ENCODE results near the gene NPTXR.

The NPTXR gene

DNA sequence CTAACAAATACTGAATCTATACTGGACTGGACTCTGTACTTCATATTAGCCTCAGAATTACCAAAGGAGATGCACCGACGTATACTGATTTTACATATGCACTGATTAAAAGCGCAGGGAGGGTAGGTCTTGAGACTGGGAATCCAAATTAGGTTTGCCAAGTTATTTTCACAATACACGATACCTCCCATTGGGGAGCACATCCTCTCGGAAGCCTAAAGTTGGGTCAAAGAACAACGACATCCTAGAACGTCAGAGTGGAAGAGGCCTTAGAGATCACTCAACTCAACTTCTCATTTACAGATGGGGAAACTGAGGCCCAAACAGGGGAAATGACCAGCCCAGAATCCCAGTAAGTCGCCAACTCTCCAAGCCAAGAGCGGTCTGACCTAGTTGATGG is 50.5 kb downstream of the NPTXR start:
- no peak for DNase-seq

DNA sequence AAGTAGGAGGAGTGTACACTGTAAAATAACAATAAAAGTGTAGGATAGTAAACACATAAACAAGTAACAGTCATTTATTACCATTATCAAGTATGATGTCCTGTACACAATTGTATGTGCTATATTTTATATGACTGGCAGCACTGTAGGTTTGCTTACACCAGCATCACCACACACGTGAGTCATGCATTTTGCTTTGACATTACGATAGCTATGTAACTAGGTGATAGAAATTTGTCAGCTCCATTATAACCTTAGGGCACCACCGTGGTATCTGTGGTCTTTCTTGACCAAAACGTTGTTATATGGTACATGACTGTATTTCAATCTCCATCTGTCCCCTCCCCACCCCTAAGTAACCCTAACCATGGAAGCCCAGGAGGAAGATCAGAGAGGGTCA is 51.0 kb downstream of the NPTXR start:
- no peak for DNase-seq

DNA sequence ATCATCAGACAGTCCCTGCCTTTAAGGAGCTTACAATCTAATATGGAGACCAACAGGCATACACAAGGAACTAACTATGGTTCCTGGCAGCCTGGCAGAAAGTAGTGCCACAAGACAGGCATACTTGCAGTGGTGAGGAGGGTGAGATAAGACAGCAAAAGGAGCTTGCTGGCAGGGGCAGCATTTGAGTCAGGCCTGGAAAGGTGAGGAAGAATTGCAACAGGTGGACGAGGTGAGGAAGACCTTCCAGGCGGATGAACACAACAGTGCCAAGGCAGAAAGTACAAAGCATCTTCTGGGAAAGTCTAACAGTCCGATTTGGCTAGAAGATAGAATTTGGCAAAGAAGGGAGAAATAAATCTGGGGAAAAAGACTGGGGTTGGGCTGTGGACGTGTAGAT is 54.2 kb downstream of the NPTXR start:
- no peak for DNase-seq

DNA sequence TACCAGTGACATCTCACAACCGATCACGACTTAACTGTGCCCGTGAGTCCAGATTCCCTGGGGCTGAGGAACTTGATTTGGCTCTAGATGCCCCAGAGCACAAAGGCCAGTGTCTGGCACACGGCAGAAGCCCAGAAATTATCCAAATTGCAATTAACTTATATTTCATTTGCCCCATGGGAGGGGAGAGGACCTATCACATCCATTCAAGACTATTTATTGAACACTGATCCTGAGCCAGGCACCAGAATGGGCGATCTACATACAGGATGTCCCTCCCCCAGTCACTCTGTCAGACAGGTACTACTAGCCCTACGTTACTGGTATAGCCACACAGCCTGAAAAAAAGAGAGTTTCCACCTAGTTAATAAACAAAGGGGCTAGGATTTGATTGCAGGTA is 55.0 kb downstream of the NPTXR start:
- peak; percentile 44 for DNase-seq

DNA sequence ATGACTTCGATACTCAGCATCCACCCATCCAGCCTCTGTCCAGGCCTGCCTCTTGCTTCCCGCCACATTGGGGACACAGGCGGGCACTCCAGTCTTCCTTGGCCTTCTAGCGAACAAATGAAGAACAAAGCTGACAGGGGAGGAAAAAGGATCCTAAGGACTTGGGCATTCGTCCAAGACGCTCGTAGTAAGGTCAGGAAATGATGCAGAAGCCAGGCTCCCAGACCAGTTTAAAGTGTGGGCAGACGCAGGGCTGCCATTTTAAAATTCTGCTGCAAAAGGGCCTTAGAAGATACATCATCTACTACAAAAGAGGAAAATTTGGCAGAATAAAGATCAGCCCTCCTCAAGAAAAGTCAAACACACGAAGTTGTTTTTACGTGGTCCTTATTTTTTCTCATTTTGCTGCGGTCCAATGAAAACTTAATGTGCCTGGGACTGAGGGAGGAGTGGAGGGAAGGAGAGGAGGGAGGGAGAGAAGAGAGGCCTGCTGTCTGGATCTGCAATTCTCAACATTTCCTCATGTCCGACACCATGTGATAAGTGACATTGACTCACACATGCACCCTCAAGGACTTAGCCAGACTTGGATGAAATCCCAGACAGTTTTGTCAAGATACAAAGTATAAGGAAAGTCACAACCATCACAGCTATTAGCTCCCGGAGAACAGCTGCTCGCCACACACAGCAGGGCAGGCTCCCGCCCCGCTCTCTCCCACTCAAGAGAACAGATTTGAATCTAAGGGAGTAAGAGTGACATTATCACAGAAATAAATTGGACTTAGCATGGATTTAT is 55.6 kb downstream of the NPTXR start:
- peak; percentile 87 for DNase-seq

DNA sequence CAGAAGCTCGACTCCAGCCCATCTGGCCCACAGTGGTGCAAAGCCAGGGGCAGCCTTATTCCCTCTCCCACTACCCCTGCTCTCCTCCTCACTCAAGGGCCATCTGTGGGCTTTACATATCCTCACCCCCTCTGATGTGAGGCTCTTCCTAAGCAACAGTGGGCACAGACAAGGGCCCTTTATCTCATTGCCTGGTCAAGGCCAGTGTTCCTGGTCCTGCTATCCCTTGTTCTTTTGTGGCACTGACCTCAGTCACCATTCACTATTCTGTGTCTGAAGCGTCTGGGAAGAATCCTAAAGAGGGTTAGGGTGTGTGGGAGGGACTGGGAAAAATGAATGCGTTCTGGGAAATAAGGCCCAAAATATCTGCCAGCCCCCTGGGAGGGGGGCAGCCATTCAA is 57.2 kb downstream of the NPTXR start:
- peak; percentile 9 for DNase-seq

DNA sequence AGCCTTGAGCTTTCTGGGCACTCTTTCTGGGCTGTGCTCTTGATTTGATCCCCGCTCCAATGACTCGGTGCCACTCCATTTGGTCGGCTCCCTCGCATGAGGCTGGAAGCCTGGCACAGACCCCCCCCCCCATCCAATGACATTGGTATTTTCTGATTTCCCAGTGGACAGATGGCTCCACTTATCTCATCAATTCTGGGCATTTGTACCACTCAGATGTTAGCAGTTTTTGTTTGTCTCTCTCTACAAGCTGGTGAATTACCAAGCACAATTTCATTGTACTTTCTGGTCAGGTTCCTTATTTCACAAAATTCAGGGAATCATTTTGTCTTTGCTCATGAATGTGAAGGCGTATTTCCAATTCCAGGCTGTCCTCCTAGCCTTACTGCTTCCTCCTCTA is 59.0 kb downstream of the NPTXR start:
- DNase-seq = no peak

DNA sequence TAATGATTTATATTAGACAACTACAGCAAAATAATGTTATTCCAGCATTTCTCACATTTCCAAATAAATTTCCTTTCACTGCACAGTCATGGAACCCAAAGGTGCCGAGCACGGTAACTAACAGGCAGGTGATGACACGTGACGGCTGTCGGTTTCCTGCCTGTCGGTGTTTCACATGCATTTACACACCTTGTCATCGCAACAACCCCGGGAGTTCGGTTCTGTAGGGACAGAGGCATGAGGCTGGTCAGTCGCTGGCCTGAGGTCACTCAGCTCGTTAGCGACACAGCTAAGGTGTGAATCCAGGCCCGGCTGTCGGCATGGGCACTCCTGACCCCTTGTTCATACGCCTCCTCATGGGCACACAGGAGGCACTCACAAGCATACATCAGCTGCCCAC is 59.8 kb downstream of the NPTXR start:
- no peak for DNase-seq

DNA sequence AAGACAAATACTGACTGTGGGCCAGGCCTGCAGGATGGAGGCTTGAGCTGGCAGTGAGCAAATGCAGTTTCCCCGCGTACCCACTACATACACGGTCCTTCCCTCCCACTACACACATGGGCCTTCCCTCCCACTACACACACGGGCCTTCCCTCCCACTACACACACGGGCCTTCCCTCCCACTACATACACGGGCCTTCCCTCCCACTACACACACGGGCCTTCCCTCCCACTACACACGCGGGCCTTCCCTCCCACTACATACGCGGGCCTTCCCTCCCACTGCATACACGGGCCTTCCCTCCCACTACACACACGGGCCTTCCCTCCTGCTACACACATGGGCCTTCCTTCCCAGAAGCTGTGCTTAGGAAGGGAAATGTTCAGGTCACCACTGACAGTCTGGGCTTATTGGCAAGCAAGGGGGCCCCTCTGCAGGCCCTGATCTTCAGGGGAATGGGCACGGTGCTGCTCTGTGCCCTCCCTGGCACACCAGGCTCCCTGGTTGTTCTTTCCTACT is 60.7 kb downstream of the NPTXR start:
- no peak for DNase-seq

DNA sequence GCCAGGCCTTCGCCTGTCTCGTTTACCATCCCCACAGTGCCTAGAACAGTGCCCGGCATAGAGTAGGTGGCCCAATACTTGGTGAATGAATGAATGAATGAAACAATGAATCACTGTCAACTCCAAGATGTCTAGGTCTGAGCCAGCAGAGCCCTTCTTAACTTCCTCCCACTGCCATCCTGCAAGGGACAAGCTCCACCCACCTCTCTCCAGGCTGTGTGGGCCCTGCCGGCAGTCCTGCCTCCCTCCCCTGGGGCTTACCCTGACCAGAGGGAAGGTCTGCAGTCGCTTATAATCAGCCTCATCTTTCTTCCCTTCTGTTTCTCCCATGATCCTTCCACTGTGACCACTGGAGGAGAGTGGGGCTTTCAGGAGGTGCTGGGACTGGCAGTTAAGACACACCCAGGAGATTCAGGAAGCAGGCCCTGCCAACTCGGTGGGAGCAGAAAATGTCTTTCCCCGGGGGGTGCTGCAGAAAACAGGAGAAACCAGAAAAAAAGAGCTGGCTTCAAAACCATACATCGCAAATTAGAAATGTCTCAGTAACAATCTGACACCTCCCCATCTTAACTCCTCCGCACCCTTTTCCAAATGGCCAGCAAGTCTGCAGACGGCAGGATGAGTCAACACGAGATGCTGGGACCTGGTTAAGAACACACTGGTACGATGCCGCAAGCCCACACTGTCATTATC is 61.3 kb downstream of the NPTXR start:
- peak; percentile 24 for DNase-seq

DNA sequence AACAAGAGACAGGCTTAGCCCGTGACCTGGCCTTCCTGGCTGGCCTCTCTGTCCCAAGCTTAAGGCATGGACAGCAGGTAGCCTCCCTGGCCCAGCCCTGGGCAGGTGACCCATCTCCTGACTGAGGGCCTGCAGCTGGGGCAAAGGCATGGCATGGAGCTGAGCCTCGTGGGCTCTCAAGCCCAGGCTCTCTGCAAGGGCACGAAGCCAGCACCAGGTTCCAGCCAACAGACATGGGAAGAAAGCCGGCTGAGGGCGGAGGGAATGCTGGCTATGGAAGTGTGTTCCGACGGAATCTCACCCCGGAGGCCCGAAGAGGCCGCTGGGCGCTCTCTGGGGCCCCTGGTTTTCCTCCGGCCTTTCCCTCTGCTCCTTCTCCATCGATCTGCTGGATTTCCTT is 62.8 kb downstream of the NPTXR start:
- no peak for DNase-seq

DNA sequence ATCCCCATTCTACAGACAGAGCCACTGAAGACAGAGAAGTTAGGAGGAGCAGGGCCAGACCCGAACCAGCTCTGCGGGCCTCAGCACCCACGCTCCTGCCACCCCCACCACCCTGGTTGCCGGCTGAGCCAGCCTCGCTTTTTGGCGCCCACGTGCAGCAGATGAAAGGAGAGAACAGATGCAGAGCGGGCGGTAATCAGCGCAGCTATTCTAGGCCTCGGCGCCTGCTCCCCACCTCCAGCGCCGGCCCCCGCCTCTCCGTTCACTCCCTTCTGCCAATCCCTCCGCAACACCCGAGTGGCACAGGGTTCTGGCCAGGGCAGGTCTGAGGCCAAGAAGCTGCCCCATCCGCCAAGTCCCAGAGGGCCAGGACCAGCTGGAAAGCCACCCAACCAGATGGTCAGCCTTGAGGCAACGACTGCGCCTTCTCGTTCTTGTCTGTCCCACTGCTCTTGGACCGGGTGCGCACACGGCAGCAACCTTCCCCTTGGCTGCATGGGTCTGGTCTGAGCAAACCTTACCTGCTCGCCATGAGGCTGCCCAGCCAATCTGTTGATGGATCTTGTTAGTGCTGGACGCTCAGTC is 66.6 kb downstream of the NPTXR start:
- DNase-seq = no peak

DNA sequence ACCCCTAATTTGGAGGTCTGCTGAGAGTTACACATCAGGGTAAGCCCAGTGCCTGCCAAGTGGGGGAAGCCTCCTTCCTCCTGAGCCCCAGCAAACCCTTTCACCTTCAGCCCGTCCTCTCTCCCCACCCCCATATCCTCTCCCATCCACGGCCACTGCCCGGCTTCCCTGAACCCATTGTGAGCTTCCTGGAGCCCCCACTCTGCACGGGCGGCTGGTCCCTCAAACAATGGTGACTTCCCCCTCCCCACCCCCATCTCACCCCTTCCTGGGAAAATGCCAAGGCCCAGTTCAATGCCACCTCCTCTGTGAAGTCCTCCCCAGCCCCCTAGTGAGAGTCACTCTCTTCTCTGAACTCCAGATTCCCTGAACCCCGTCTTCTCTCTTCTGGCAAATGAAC is 67.7 kb downstream of the NPTXR start:
- DNase-seq = no peak

DNA sequence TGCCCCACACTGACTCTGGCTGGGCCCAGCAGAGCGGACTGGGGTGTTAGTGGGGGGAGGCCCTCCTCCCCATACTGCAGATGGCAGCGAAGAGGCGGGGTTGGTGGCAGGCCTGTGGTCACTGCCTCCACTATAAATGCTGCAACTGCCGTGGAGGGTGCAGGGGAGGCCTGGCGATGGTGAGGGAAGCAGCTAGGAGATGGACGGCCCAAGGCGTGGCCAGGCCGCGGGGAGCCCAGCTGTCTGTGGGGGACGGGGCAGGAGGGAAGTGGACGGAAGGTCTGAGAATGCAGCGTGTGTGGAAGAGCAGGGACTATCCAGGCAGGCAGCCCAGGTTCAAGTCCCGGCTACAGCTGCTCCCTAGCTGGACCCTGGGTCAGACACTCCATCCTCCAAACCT is 68.2 kb downstream of the NPTXR start:
- no peak for DNase-seq

DNA sequence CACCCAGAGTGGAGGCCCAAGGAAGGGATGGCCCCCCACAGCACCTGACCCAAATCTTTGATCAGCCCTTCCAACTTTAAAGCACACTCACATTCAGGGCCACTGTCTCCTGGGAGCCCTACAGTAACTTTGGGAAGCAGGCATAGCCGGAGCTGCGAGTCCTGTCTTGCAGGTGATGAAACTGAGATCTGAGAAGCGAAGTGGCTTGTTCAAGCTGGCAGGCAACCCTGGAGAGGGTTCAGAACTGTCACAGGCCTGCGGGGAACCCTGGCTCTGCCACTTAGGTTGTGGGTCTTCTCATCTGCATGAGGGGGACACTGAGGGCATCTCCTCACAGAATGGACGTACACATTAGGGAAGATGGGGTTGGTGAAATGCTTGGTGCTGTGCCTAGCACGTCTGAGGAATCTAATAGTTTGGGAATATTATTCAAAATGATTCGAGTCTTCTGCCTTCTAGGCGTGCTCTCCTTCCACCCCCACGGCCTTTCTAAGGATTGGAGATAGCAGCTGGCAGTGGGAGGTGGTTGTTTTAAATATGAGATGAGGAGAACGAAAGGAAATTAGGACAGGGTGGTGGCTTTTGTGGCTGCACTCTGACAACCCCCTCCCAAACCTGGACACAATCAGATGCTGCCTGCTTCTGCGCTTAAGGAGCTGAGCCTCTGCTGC is 69.2 kb downstream of the NPTXR start:
- no peak for DNase-seq

DNA sequence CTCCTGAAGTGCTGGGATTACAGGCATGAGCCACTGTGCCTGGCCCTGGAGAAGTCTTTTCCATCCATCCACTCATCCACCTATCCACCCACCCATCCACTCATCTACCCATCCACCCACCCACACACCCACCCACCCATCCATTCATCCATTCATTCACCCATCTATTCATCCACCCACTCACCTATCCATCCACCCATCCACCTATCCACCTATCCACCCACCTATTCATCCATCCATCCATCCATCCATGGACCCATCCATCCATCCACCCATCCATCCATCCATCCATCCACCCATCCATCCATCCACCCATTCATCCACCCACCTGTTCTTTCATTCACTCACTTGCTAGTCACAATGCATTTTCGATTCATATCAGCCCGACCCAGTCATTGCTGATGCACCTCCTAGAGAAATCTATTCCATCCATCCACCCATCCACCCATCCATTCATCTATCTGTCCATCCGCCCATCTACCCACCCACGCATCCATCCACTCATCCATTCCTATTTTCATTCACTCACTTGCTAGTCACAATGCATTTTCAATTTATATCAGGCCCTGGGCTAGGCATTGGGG is 70.4 kb downstream of the NPTXR start:
- no peak for DNase-seq

DNA sequence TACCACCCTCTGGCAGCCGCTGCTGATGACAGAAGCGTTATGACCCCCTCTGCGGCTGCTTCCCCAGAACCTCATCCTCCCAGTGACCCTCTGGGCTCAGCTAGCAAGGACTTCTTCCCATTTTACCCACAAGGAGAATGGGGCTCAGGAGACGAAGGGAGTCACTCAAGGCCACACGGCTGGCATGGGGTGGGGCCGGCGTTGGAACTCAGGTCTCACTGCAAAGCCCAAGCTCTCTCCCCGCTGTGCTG is 71.3 kb downstream of the NPTXR start:
- DNase-seq = no peak

DNA sequence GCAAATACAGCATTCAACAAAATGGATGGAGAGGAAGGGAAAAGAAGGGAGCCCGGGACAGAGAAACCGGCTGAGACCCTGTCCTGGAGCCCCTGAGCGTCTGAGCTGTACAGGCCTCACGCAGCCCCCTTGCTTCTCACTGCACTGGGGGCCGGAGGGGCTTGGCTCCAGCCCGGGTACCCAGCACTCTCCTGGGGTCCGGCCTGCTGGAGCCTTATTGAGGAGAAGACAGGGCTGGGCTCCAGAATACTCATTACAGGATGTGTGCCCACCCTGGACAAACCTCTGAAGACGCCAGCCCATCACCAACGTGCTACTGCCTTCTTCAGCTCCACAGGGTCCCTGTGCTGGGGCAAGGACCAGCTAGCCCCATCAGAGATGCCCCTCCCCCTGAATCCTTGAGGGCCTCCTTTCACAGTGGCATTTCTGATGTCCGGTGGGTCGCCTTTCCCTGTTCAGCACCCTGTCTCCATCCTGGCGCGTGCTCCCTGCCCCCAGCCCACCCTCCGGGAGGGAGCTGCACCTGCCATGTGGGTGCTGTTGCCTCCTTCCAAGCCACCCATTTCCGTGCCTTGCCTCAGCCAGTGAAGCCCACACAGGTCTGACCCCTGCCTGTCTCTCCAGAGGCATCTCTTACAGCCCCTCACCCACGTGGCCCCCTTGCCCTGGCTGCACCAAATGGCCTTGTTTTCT is 73.4 kb downstream of the NPTXR start:
- DNase-seq = no peak

Data from NCI-H446 treated with DMSO at 0.1 percent for 48 hours (cell line).